Measurements from ENCODE around the gene RASIP1.
"Not testable (repeated sequence)": the region's sequence is repeated elsewhere in the genome, so short reads cannot be mapped to it uniquely, and the experiment has no call there.

- not testable (repeated sequence) for TF ChIP-seq POLR2A, POLR2AphosphoS5 (IDR thresholded peaks at IDR 0.05; ENCODE audit: low read depth, low read length)
Measured at GRCh38 chr19:48686637-48687036, 53.8 kb downstream of the RASIP1 start.

Data from GM12892 (cell line).